ENCODE measurements around the gene MRFAP1. TPM values are rescaled to one million over a fixed set of nuclear protein-coding genes. Genes with fewer than 3 reads are reported as not detected.

MRFAP1 gene
- total RNA-seq, 1 experiment from 2014 or later, result 387 TPM

DNA sequence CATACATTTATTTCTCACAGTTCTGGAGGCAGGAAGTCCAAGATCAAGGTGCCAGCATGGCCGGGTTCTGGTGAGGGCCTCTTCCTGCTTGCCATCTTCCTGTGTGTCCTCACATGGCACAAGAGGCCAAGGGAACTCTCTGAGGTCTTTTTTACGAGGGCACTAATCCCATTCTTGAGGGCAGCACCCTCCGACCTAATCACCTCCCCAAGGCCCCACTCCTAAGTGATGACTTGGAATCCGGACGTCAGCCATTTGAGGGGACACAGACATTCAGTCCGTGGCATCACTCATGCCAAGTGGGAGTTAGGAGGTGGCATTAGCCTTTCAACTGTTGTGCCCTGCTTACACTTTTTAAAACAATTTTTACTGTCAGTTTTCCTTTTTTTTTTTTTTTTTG lies 38.2 kb upstream of the MRFAP1 start:
- TF ChIP-seq, protein P1, sequence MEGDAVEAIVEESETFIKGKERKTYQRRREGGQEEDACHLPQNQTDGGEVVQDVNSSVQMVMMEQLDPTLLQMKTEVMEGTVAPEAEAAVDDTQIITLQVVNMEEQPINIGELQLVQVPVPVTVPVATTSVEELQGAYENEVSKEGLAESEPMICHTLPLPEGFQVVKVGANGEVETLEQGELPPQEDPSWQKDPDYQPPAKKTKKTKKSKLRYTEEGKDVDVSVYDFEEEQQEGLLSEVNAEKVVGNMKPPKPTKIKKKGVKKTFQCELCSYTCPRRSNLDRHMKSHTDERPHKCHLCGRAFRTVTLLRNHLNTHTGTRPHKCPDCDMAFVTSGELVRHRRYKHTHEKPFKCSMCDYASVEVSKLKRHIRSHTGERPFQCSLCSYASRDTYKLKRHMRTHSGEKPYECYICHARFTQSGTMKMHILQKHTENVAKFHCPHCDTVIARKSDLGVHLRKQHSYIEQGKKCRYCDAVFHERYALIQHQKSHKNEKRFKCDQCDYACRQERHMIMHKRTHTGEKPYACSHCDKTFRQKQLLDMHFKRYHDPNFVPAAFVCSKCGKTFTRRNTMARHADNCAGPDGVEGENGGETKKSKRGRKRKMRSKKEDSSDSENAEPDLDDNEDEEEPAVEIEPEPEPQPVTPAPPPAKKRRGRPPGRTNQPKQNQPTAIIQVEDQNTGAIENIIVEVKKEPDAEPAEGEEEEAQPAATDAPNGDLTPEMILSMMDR (IDR thresholded peaks at IDR 0.05; ENCODE audit: unreplicated experiment), result no peak
- CTCF ChIA-PET, result no interaction called here
- Mint-ChIP-seq H3K4me1 (ENCODE audit: insufficient read depth, unreplicated experiment) (no peaks in the 10 kb centered on the region), H3K27ac (ENCODE audit: low read depth, unreplicated experiment) (no peak overlapping the region), H3K36me3 (ENCODE audit: insufficient read depth, unreplicated experiment) (peaks cover 9% of the 10 kb centered on the region), H3K4me3 (ENCODE audit: unreplicated experiment) (no peak overlapping the region), H3K9me3 (ENCODE audit: unreplicated experiment) (peaks cover 9% of the 10 kb centered on the region), H3K27me3 (ENCODE audit: insufficient read depth, unreplicated experiment) (no peaks in the 10 kb centered on the region)
- no peak for DNase-seq (ENCODE audit: unreplicated experiment)
- BruUV-seq (replicated peaks), result no TSS peak
- POLR2A ChIA-PET, result no interaction called here
- intact Hi-C loops (cut with micrococcal nuclease), result no loop called here

DNA sequence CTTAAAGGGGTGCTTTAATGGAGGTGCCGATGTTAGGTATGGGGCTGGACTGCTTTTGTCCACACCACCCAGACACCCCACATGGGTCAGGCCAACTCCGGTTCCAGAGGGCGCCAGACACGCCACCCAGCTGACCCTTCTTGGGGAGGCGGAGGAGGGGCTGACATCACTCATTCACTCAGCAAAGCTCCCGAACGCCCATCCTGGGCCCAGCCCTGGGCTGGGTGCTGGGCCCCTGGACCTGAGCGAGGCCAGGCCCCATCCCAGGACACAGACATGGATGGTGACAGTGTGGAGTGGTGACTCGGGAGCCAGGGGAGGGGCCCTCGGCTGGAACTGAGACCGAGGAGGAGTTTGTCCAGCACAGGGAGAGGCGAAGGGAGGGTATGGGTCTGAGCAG lies 37.4 kb upstream of the MRFAP1 start:
- BruUV-seq (replicated peaks), result no TSS peak
- no peak for DNase-seq (ENCODE audit: unreplicated experiment)
- Mint-ChIP-seq H3K4me3 (ENCODE audit: unreplicated experiment) (no peak overlapping the region), H3K4me1 (ENCODE audit: insufficient read depth, unreplicated experiment) (no peaks in the 10 kb centered on the region), H3K27me3 (ENCODE audit: insufficient read depth, unreplicated experiment) (no peaks in the 10 kb centered on the region), H3K27ac (ENCODE audit: low read depth, unreplicated experiment) (no peak overlapping the region), H3K36me3 (ENCODE audit: insufficient read depth, unreplicated experiment) (peaks cover 9% of the 10 kb centered on the region), H3K9me3 (ENCODE audit: unreplicated experiment) (peaks cover 9% of the 10 kb centered on the region)
- TF ChIP-seq, protein P1 (IDR thresholded peaks at IDR 0.05; ENCODE audit: unreplicated experiment), result no peak
- intact Hi-C loops (cut with micrococcal nuclease), result no loop called here
- ChIA-PET CTCF (interaction anchor here (0.7 kb wide), 1 partner anchor 55 kb away, joined by 4 read pairs; no protein-coding TSS in a partner anchor), POLR2A (no interaction called here)

- ChIA-PET CTCF (interaction anchor here (0.6 kb wide), 3 partner anchors 230 to 602 kb away, joined by 3 to 4 read pairs (median 3); no protein-coding TSS in a partner anchor), POLR2A (no interaction called here)
- no TSS peak for BruUV-seq (replicated peaks)
- H3K4me1 Mint-ChIP-seq (ENCODE audit: insufficient read depth, unreplicated experiment), result no peaks in the 10 kb centered on the region
- TF ChIP-seq, protein P1 (IDR thresholded peaks at IDR 0.05; ENCODE audit: unreplicated experiment), result no peak
- no peak for DNase-seq (ENCODE audit: unreplicated experiment)
- peaks cover 9% of the 10 kb centered on the region for H3K36me3 Mint-ChIP-seq (ENCODE audit: insufficient read depth, unreplicated experiment)
- H3K27me3 Mint-ChIP-seq (ENCODE audit: insufficient read depth, unreplicated experiment), result no peaks in the 10 kb centered on the region
- H3K27ac Mint-ChIP-seq (ENCODE audit: low read depth, unreplicated experiment), result no peak overlapping the region
- peaks cover 9% of the 10 kb centered on the region for H3K9me3 Mint-ChIP-seq (ENCODE audit: unreplicated experiment)
- intact Hi-C loops (cut with micrococcal nuclease), result no loop called here
- H3K4me3 Mint-ChIP-seq (ENCODE audit: unreplicated experiment), result no peak overlapping the region
Measured at GRCh38 chr4:6605114-6605513, 35.4 kb upstream of the MRFAP1 start.

GRCh38 chr4:6605605-6606004 lies 34.9 kb upstream of the MRFAP1 start:
- no TSS peak for BruUV-seq (replicated peaks)
- Mint-ChIP-seq H3K9me3 (ENCODE audit: unreplicated experiment) (peaks cover 9% of the 10 kb centered on the region), H3K36me3 (ENCODE audit: insufficient read depth, unreplicated experiment) (peaks cover 14% of the 10 kb centered on the region), H3K27me3 (ENCODE audit: insufficient read depth, unreplicated experiment) (no peaks in the 10 kb centered on the region), H3K27ac (ENCODE audit: low read depth, unreplicated experiment) (no peak overlapping the region), H3K4me3 (ENCODE audit: unreplicated experiment) (no peak overlapping the region), H3K4me1 (ENCODE audit: insufficient read depth, unreplicated experiment) (no peaks in the 10 kb centered on the region)
- ChIA-PET CTCF (interaction anchor here (0.6 kb wide), 3 partner anchors 230 to 603 kb away, joined by 3 read pairs; no protein-coding TSS in a partner anchor), POLR2A (no interaction called here)
- intact Hi-C loops (cut with micrococcal nuclease), result no loop called here
- no peak for DNase-seq (ENCODE audit: unreplicated experiment)
- TF ChIP-seq, protein P1 (IDR thresholded peaks at IDR 0.05; ENCODE audit: unreplicated experiment), result no peak
